GDM1 (cell line): ENCODE data around the gene LRP6.
"Not testable (repeated sequence)": the region's sequence is repeated elsewhere in the genome, so short reads cannot be mapped to it uniquely, and the experiment has no call there.

Experiments used
- DNase-seq: peaks from one replicate; lab custom pipeline; 2025; lab: John Stamatoyannopoulos, UW

The LRP6 gene

GRCh38 chr12:12116677-12117076, 150.2 kb downstream of the LRP6 start:
- no peak for DNase-seq

DNA sequence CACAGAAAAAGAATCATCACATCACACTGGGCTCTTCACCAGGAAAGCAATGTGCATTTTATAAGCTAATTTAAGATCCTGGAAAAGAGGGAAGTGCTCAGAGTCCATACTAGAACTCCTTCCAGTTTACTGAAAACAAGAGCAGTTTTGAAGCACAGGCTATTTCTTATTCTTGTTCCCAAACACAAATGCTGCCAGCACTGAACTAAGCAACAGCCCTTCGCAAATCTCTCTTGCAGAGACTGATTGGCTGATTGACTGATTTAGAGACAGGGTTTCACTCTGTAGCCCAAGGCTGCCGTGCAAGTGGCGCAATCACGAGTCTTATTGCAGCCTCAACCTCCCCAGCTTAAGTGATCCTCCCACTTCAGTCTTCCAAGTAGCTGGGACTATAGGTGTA, 151.3 kb downstream of the LRP6 start:
- DNase-seq, result no peak

GRCh38 chr12:12110923-12111555, 155.8 kb downstream of the LRP6 start:
- not testable (repeated sequence) for DNase-seq

- no peak for DNase-seq
These were observed 158.3 kb downstream of the LRP6 start for GRCh38 chr12:12108441-12109058.

- no peak for DNase-seq
These were observed 159.2 kb downstream of the LRP6 start for GRCh38 chr12:12107678-12108077.

- no peak for DNase-seq
These were observed 167.7 kb downstream of the LRP6 start for GRCh38 chr12:12099102-12099501.

DNA sequence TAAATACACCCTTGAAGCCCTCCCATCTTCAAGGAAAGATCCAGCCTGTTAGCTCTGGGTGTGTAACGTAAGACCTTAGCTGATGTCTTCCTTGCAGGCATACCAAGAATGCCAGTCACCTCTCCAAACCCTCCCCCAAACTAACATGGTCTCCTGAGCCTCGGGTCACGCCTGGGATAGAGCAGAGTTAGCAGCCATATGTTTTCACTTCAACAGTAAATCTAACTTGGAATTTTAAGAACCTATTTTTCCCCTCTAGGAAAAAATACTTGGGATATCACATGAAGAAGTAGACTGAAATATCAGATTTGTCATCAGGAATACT, 168.2 kb downstream of the LRP6 start:
- DNase-seq, result no peak

- no peak for DNase-seq
These were observed 168.8 kb downstream of the LRP6 start for GRCh38 chr12:12097891-12098690.

DNA sequence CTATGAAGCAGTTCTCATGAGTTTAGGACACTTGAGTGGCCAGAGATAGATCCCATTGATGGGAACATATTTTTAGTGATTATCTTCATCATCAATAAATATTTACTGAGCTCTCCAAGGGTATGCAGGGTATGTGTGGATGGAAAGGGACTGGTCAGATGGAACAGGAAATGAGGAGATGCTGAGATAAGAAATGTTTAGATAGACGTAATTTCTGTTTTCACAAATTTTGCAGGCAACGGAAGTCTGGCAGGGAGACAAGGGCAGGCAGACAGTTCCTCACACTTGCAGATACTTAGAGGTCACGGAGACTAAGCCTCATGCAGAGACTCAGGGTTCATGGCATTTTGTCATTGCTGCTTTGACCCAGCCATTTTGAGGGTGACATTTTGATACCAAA, 171.8 kb downstream of the LRP6 start:
- DNase-seq, result no peak

DNA sequence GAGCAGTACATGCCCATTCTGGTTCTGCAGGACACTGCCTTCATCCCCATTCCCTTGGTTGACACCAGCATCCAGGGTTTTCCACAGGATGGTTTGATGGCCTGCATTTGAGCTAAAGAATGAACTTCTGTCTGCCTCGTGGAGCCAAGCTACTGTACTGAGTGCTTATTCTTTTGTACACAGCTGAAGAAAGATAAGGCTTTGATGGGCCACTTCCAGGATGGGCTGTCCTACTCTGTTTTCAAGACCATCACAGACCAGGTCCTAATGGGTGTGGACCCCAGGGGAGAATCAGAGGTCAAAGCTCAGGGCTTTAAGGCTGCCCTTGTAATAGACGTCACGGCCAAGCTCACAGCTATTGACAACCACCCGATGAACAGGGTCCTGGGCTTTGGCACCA, 172.4 kb downstream of the LRP6 start:
- no peak for DNase-seq

- no peak for DNase-seq
These were observed 174.7 kb downstream of the LRP6 start for GRCh38 chr12:12091977-12092663.

- no peak for DNase-seq
These were observed 175.8 kb downstream of the LRP6 start for GRCh38 chr12:12091071-12091470.

GRCh38 chr12:12088761-12089160, 178.1 kb downstream of the LRP6 start:
- DNase-seq, result no peak

GRCh38 chr12:12088147-12088546, 178.7 kb downstream of the LRP6 start:
- no peak for DNase-seq

DNA sequence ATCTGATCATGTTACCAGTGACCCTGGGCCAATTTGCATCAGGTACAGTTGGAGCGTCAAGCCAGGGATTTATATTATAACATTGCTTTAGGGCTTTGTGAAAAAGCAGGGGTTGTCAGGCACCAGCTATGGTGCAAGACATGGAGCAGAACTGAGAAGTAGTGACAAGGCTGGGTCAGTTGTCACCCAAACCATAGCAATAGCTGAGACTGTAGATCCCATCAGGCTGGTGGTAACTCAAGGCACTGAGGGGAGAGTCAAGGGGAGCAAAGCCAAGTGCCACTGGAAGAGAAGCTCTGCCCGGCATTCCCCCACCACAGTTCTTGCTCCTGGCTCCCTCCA, 179.2 kb downstream of the LRP6 start:
- DNase-seq, result no peak

- no peak for DNase-seq
These were observed 179.7 kb downstream of the LRP6 start for GRCh38 chr12:12086973-12087692.

DNA sequence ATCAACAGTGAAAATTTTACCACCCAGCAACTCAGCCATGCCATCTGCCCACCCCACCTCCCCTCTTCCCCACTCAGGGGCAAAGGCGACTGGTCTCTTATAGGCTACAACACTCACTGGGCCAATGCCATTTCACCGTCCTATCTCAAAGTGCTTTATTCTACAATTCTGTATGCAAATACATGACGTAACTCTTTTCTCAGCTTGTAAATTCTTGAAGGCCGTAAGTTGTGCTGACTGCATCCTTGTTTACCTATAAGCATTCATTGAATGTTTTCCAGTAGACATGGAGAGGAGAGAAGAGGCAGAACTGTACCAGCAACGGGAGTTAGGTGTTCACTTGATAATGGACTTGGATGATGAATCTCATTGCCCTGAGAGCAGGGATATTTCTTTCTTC, 180.5 kb downstream of the LRP6 start:
- DNase-seq, result no peak

- DNase-seq, result no peak
These were observed 183.2 kb downstream of the LRP6 start for GRCh38 chr12:12083688-12084087.

DNA sequence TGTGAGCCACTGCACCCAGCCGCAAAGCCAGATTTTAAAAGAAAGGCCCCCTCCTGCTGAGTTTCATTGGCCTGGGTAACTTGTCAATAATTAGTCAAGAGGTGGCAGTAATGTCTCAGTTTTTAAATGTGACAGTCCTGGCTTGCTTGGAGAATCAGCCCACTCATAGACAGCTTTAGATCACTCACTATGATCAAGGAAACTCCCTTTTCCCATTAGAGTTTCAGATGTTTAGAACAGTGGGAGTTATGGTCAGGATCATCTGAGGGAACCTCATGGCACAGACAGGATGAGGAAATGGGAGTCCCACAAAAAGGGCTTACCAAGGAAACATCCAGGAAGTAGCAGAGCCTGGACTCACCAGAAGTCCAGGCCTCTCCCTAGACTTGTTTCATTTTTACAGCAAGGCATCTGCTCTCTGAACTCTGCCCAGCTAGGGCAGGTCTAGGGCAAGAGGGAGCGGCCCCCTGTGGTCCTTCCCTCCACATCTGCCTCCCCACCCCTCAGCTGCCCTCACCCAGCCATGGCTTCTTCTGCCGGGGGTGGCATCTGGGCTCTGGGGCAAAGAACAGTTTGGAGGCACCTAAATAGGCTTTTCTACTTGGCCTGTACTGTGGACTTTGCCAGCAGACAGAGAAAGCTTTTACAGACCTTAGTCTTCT, 184.9 kb downstream of the LRP6 start:
- DNase-seq, result no peak

DNA sequence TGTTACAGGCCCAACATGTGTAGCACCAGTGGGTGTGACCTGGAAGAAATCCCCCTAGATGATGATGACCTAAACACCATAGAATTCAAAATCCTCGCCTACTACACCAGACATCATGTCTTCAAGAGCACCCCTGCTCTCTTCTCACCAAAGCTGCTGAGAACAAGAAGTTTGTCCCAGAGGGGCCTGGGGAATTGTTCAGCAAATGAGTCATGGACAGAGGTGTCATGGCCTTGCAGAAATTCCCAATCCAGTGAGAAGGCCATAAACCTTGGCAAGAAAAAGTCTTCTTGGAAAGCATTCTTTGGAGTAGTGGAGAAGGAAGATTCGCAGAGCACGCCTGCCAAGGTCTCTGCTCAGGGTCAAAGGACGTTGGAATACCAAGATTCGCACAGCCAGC, 187.6 kb downstream of the LRP6 start:
- no peak for DNase-seq

DNA sequence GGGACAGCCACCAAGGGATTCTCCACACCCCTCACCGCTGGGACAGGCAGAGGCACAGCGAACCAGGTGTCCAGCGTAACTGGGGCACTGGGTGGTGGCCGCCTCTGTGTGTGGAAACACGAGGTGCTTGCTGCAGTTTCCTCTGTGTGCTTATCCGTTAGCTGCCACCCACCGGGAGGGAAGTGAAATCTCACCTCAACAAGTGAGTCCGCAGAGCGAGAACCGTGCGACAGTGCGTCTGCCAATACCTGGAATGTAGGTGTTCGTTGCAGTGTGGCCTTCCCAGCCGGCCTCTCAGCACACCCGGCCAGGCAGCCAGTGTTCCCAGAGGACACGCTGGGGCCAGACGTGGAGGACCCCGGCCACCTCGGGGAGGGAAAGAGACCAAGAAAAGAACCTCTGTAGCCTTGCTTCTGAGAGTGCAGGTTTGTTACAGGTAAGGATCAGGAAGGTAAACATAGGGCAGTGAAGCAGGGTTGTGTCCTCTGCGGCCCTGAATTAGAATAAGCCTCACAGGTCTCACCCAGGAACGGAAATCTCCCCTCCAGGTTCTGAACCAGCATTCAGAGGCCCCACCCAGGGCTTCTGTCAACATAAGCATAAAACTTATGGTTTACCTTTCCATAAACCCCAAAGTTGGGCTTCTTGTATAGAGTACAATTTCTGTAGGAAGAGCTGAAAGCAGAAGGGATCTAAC, 194.6 kb downstream of the LRP6 start:
- DNase-seq, result no peak
